GM18505 (cell line): ENCODE data around the gene GBA2.

Experiments used
- ATAC-seq: cut with Tn5 transposase; IDR thresholded peaks from one replicate; pipeline ENCODE4 v1.9.1; 2021; ENCODE audit not compliant: unreplicated experiment
- POLR2A ChIP-seq: IDR thresholded peaks from 4 replicates; pipeline ENCODE4 v1.6.1; 2011; ENCODE audit warnings: borderline replicate concordance; ENCODE audit not compliant: insufficient read depth, insufficient read length; ENCODE audit errors: extremely low read depth

The GBA2 gene

DNA sequence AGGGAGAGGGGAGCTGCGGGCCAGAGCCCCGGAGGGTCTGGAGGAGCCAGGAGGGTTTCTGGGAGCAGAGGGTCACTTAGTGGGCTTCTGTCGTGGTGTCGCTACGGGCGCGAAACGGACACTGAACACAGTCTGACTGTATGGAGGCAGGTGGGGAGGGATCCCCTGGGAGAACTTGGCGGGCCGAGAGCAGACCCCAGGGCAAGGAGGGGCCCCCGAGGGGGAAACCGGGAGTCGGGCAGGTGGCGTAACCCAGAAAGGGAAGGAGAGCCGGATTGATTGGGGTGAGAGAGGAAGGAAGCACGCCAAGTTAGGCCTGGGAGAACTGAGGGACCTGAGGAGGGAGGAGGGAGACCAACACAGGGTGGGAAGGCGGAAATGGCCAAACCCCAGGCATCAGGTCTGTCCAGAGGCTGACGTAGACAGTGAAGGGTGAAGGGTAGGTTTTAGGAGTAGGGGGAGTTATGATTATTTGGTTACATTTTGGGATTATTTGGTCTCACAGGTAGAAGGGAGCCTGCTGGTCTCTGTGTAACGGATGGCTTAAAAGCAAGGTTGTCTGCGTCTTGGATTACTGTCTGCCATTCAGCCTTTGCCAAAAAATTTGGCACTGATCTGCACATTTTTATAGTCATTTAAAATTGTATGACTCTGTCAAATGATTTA, 8.3 kb upstream of the GBA2 start:
- TF ChIP-seq POLR2A = peak; percentile 18
- peak; percentile 39 for ATAC-seq

DNA sequence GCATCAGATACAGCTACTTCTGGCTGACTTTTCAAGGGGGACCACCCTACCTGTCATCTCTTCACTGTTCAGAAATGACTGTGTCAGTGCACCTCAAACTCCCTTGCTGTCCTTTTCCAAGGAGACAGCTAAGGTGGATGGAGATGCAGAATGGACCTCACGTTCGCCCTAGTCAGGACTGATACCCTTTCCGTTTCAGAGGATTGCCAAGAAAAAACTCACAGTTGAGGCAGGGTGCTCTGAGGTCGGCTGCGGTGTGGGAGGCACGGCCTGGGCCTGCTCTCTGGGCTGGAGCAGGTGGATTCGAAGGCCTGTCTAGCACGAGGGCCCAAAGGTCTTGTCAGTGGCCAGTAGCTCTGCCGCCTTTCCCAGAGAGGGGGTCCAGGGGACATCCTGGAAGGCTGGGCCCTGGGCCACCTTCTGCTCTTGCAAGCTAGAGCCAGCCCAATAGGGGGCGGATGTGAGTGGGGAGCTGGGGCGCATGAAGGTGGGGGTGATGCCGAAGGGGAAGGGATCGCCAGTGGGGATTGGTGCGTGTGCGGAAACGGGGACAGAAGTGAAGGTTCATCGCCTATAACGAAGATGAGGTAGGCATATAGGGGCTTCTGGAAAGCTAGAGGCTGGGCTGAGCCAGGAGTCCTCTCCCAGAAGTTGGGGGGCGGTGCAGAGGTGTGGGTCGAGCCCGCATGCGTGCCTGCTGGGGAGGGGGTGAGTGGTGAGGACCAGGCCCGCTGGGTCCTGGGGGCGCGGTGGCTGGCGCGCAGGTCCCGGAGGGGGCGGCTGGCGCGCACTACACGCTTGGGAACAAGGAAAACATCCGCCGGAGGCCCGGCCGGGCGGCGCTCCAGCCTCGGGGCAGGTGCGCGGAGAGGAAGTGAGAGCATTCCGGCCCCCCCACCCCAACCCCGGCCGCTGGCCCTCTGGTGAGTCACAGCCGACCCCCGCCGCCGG, 7.5 kb upstream of the GBA2 start:
- ATAC-seq = peak; percentile 61
- peak; percentile 67 for TF ChIP-seq POLR2A

DNA sequence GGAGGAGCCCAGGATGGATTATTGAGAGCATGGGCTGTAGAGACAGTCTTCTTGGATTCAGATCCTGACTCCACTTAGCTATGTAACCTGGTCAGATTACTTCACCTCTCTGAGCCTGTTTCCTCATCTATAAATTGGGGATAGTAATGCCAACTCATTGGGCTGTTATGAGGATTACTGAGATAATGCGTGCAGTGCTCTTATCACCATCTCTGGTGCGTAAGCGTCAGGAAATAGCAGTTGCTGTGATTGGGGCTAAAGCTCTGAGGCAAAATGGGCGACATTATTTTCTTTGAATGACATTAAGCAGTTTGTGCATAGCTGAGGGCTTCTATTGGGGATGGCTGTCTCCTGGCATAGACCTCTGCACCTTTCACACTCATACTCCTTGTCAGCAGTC, 6.0 kb upstream of the GBA2 start:
- ATAC-seq = no peak
- no peak for TF ChIP-seq POLR2A

DNA sequence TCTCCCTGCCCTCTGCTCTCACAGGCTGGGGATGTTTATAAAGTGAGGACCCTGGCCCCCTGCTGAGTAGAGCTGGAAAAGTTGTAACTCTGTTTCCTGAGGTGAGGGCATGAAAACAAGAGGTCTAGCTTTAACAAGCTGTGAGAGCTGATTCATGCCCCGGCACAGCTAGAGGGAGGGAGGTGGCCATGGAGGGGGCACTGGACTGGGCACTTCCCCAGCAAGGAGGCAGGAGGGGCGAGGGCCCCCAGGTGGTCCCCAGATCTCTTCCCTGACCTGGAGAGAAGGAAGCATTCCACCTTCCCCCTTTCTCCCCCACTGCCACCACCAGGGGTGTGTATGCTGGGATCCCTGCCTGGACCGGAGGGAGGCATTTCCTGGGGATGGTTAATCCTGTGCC, 5.2 kb upstream of the GBA2 start, which contains the start of gene MSMP:
Gene MSMP (minus strand): TSS at position 13 of the 400 bp plus-strand sequence. CDS start 147 bp downstream, outside the sequence.
- ATAC-seq = no peak
- no peak for TF ChIP-seq POLR2A

DNA sequence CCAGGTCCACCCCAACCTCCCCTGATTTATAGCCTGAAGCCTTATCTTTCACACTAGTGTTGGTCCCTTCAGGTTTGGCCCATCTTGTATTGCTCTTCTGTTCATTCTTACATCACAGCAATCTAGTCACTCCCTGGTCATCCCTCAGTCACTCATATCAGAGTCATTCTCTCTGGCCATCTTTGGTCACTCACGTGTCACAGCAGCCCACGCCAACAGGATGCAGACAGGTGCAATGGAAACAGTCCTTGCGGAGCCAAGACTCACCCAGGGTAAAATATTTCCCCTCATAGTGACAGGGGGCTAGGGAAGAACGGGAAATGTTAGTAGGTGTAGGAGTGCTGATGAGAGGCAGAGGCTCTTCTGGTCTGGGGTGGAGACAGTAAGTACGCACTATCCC, 4.4 kb upstream of the GBA2 start:
- no peak for ATAC-seq

DNA sequence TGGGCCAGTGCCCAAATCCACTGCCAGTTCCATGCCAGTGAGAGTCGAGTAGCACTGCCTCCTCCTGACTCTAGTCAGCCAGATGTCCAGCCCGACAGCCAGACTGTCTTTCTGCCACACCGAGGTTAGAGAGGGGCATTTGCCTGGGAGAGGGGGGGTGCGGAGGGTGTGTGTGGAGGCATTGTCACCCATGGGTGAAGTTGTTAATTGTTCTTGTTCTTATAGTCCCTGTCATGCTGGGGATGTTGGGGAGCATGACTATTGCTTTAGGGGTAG, 1.2 kb upstream of the GBA2 start:
- no peak for TF ChIP-seq POLR2A
- no peak for ATAC-seq

More for the DNA sequence above, 4.4 kb upstream of the GBA2 start:
- no peak for TF ChIP-seq POLR2A

DNA sequence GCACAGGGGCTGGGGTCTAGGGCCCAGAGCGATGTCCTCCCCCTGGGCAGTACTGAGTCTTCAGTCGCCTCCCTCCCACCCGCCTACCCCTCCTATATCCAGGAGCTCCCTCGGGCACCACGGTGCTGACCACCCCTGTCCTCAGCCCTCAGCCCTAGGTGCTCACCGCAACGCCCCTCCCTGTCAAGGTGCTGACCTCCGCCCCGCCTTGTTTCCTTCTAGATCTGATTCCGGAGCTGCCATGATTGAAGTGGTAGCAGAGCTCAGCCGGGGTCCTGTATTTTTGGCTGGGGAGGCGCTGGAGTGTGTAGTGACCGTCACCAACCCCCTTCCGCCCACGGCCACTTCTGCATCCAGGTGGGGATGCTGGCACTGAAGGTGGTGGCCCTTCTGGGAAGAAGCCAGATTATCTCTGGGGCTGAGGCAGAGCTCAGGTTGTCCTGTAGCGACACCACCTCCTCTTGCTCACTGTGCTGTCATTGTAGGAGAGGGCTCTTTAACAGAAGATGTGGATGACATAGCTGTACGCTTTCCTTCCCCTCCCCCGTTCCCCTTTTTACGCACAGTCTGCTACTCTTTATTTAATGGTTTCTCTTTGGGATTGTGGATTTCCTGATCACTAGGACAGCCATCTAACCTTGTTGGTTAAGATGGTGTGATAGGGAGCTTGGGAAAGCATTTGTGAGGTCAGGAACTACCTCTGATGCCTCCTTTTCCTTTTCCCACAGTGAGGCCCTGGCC, 657 bp upstream of the GBA2 start:
- peak; percentile 30 for ATAC-seq
- TF ChIP-seq POLR2A = no peak

DNA sequence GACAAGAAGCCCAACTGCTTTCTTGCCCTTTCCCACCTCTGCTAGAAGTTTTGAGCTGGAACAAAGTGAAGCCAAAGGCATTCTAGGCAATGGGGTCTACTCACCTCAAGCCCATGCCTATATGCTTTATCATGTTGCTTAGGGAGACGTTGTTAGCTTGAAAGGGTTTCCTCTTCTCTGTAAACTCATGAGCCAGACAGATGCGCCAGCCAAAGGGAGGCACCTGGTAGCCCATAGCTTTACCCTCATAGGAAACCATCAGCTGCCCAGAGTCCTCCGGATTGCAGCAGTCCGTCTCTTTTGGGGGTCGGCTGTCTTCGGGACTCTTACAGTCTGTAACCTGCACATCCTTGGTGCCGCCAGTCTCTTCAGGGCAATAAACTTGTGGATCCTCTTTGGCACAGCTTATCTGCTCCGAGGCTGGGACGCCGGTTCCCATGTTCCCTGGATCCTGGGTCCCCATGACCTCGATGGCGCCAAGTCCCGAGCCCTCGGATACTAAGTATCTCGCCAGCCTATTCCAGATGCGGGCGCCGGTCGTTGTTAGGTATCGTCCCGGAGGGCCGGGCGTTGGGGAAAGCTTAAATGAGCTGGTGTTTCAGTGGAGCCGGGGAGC, 678 bp downstream of the GBA2 start:
- TF ChIP-seq POLR2A = no peak
- no peak for ATAC-seq

DNA sequence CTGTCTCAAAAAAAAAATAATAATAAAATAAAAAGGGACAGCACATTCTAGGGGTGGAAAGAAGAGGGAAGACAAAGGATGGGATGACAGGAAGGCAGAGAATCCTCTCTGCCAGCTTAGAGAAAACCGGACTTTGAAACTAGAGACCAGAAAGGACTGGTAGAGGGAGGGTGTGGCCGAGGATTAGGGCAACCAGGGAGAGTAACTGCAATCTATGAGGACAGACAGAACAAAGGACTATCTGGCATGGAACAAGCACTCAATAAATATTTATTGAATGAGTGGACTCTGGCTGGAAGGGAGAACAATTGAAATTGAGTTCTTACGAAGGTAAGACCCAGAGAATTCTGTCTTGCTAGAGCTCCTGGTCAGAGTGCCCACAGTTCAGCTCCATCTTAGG, 2.4 kb downstream of the GBA2 start:
- no peak for TF ChIP-seq POLR2A
- no peak for ATAC-seq

DNA sequence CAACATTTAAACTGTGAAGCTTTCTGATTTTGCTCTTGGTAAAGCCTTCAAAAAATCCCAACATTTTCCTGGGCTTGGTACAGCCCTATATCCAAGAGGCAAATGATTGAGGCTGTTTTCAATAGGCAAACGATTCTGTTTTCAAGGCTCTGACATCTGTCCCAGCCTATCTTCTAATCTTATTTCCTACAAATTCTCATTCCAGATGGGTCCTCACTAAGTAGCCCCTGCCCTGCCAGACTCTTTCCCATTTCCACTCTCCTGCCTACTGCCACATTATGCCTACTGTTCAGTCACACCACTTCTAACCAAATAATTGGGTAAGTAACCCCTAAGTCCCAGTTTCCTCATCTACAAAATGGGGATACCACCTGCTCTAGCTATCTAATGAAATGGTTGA, 3.5 kb downstream of the GBA2 start:
- TF ChIP-seq POLR2A = no peak
- no peak for ATAC-seq

DNA sequence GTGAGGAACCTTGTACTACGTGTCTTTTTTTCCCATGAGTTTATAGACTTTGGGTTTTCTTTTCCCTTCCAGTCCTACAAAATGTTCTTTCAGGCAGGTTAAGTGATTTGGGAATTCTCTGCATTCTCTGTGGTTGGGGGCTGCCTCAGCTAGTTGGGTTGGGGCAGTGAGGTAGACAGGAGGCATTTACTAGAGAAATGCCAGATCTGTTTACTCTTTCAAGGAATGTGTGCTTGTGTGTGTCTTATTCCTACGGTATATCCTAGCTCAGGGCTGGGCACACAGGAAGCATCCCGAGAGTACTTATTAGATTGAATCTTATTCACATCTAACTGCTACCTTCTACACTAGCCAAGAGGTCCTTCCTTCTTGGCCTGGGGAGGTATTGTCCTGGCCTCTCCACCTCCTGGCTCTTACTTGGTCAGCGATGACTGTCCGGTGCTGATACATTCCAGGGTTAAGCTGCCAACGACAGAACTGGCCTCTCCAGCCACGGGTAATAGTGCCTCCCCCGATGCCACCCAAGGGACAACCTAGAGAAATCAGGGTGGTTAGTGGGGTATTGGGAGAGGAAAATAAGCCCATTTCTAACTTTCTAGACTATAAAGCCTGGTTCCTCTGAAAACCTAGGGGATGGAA, 5.0 kb downstream of the GBA2 start:
- ATAC-seq = no peak
- TF ChIP-seq POLR2A = no peak

DNA sequence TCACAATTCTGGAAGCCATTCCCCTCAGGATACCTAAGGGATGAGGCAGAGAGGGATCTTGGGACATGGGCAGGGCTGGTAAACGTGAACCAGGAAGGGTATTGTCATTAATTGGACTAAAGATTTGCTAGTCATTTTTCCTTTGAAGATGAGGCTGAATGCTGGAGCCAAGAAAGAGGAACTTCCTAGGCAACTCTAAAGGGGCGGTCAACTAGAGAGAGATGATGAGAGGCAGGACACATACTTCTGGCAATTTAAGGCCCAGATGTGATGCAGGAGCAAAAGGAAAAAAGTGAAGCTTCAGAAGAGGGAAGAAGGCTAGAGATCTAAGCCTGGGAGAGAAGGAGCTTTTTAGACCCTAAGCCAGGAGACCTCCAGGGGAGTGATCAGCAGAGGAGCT, 5.6 kb downstream of the GBA2 start:
- no peak for TF ChIP-seq POLR2A
- ATAC-seq = no peak

DNA sequence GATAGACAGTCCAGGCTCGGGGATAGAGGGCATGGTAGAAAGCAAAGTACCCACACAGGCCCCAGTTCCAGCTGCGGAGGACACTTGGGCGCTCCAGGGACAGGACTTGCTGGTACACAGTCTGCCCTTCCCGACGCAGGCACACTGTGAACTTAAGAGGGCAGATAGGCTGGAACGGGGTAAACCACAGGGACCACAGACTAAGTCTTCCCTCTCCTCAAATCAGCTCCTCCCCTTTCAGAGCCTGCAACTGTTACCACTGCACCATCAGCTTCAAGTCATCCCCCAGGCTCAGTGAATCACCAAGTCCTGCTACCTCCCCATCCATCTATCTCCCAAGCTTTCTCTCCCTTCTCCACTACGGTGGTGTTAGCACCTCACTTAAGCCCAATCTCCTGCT, 7.3 kb downstream of the GBA2 start:
- TF ChIP-seq POLR2A = no peak
- ATAC-seq = no peak
